Naive thymus-derived CD4-positive, alpha-beta T cell (primary cell): ENCODE results near the gene KIF26A. TPM values are rescaled to one million over a fixed set of nuclear protein-coding genes. Genes with fewer than 3 reads are reported as not detected.

Experiments
- ATAC-seq: fragments of 150-1000 bp; cut with Tn5 transposase; 2 replicates; pipeline ENCODE4 v1.10.0; 2021; ENCODE audit warnings: mild to moderate bottlenecking, moderate library complexity
- CTCF ChIA-PET: fragments of 350-600 bp; sonication (Branson Sonifier 250); formaldehyde crosslinking; loops from one replicate; lab custom pipeline; 2021; ENCODE audit warnings: antibody characterized with exemption; lab: Charles Lee
- POLR2A ChIA-PET: fragments of 350-600 bp; sonication (Branson Sonifier 250); formaldehyde crosslinking; loops from one replicate; lab custom pipeline; 2021; ENCODE audit warnings: antibody characterized with exemption, inconsistent platforms; lab: Charles Lee
- DNase-seq, 9 donors: peaks; one replicate each; pipeline versions ENCODE4 v3.0.0 to v3.0.0-alpha.2; 2020 to 2022; ENCODE audit warnings: mixed read lengths in 1 of 9
- H3K27ac ChIP-seq: one replicate; pipeline ENCODE4 v1.7.0; 2013; ENCODE audit warnings: mild to moderate bottlenecking, low read depth, low read length, moderate library complexity
- H3K27me3 ChIP-seq, 2 donors: one replicate each; pipeline ENCODE4 v1.7.0; 2013; ENCODE audit warnings: low read length in 2 of 2, mild to moderate bottlenecking in 2 of 2, moderate library complexity in 2 of 2; ENCODE audit not compliant: control insufficient read depth in 2 of 2, insufficient read depth in 2 of 2
- H3K36me3 ChIP-seq, 3 experiments: 1 replicate in 2 of 3; 2 replicates in 1 of 3; pipeline ENCODE4 v1.7.0; 2013; ENCODE audit warnings: low read length in 3 of 3, mild to moderate bottlenecking in 3 of 3, moderate library complexity in 1 of 3; ENCODE audit not compliant: insufficient read depth in 3 of 3, control insufficient read depth in 2 of 3
- H3K4me1 ChIP-seq, 2 donors: one replicate each; pipeline ENCODE4 v1.7.0; 2013; ENCODE audit warnings: low read length in 2 of 2, mild to moderate bottlenecking in 2 of 2, moderate library complexity in 1 of 2; ENCODE audit not compliant: control insufficient read depth in 2 of 2, insufficient read depth in 2 of 2
- H3K4me3 ChIP-seq: 2 replicates; pipeline ENCODE4 v1.7.0; 2013; ENCODE audit warnings: mild to moderate bottlenecking, low read length
- H3K9me3 ChIP-seq, 3 experiments: 1 replicate in 2 of 3; 2 replicates in 1 of 3; pipeline ENCODE4 v1.7.0; 2013; ENCODE audit warnings: low read length in 3 of 3; ENCODE audit not compliant: control insufficient read depth in 2 of 3
- H3K27ac Mint-ChIP-seq, 9 donors: one replicate each; pipeline ENCODE4 v1.8.0; 2020 to 2022; ENCODE audit warnings: mixed read lengths in 9 of 9, mild to moderate bottlenecking in 8 of 9, moderate library complexity in 5 of 9, inconsistent platforms in 2 of 9
- H3K27me3 Mint-ChIP-seq, 5 donors: one replicate each; pipeline ENCODE4 v1.8.0; 2021 to 2022; ENCODE audit warnings: mixed read lengths in 5 of 5, mild to moderate bottlenecking in 1 of 5
- H3K36me3 Mint-ChIP-seq, 5 donors: one replicate each; pipeline ENCODE4 v1.8.0; 2020 to 2022; ENCODE audit warnings: mixed read lengths in 5 of 5, mild to moderate bottlenecking in 3 of 5, inconsistent platforms in 1 of 5
- H3K4me1 Mint-ChIP-seq, 7 donors: one replicate each; pipeline ENCODE4 v1.8.0; 2020 to 2022; ENCODE audit warnings: mixed read lengths in 7 of 7, mild to moderate bottlenecking in 3 of 7, inconsistent platforms in 1 of 7
- H3K4me3 Mint-ChIP-seq, 10 donors: one replicate each; pipeline ENCODE4 v1.8.0; 2020 to 2022; ENCODE audit warnings: mild to moderate bottlenecking in 10 of 10, mixed read lengths in 10 of 10, moderate library complexity in 6 of 10, inconsistent platforms in 2 of 10
- H3K9me3 Mint-ChIP-seq, 11 donors: one replicate each; pipeline ENCODE4 v1.8.0; 2020 to 2022; ENCODE audit warnings: mixed read lengths in 11 of 11, mild to moderate bottlenecking in 4 of 11, inconsistent platforms in 1 of 11, moderate library complexity in 1 of 11
- intact Hi-C, 2 donors: fragments of 100-400 bp; cut with micrococcal nuclease; formaldehyde crosslinking; loops; one replicate each; pipeline ENCODE4 v1.15.1; 2023
- polyA plus RNA-seq, 2 donors: library from polyadenylated mRNA; unstranded; fragments of 300-500 nt; fragmentation: Illumina TruSeq; gene quantifications; one replicate each; pipeline ENCODE4 v1.2.3, GENCODE V29; 2021
- total RNA-seq, 6 experiments: library from RNA in 5 of 6; stranded (reverse) in 5 of 6; gene quantifications; 1 replicate in 5 of 6; 2 replicates in 1 of 6; pipeline ENCODE4 v1.2.3 and lab custom pipeline; 2021 to 2026

Gene KIF26A
- total and polyA plus RNA-seq, 7 experiments from 2014 or later = 0.13 to 0.53 (median 0.17) TPM; not detected in 4

- CTCF ChIA-PET = no interaction called here
- no peaks in the 10 kb centered on the region for H3K9me3 Mint-ChIP-seq
- no peak overlapping the region for H3K4me3 Mint-ChIP-seq
- intact Hi-C loops = no loop called here
- Histone ChIP-seq H3K36me3 (no peaks in the 10 kb centered on the region), H3K4me1 (no peaks in the 10 kb centered on the region), H3K4me3 (no peak overlapping the region), H3K27ac (no peak overlapping the region), H3K27me3 (no peaks in the 10 kb centered on the region), H3K9me3 (no peaks in the 10 kb centered on the region)
- H3K27me3 Mint-ChIP-seq = no peaks in the 10 kb centered on the region
- no peaks in the 10 kb centered on the region for H3K4me1 Mint-ChIP-seq
- POLR2A ChIA-PET = no interaction called here
- ATAC-seq (no peak), DNase-seq (no peak)
- no peak overlapping the region for H3K27ac Mint-ChIP-seq
- no peaks in the 10 kb centered on the region for H3K36me3 Mint-ChIP-seq
These were observed 33.5 kb downstream of the KIF26A start for GRCh38 chr14:104171895-104172294.

- H3K4me1 Mint-ChIP-seq = no peaks in the 10 kb centered on the region
- Histone ChIP-seq H3K4me3 (no peak overlapping the region), H3K4me1 (no peaks in the 10 kb centered on the region), H3K36me3 (no peaks in the 10 kb centered on the region), H3K9me3 (no peaks in the 10 kb centered on the region), H3K27ac (no peak overlapping the region), H3K27me3 (no peaks in the 10 kb centered on the region)
- ChIA-PET CTCF (no interaction called here), POLR2A (no interaction called here)
- DNase-seq (no peak), ATAC-seq (no peak)
- H3K27ac Mint-ChIP-seq = no peak overlapping the region
- H3K4me3 Mint-ChIP-seq = no peak overlapping the region
- no peaks in the 10 kb centered on the region for H3K36me3 Mint-ChIP-seq
- intact Hi-C loops = no loop called here
- no peaks in the 10 kb centered on the region for H3K9me3 Mint-ChIP-seq
- no peaks in the 10 kb centered on the region for H3K27me3 Mint-ChIP-seq
These were observed 34.0 kb downstream of the KIF26A start for GRCh38 chr14:104172349-104172748.

GRCh38 chr14:104172880-104173279 lies 34.5 kb downstream of the KIF26A start:
- H3K9me3 ChIP-seq = no peaks in the 10 kb centered on the region
- no peak for DNase-seq
- no peaks in the 10 kb centered on the region for H3K4me1 Mint-ChIP-seq
- H3K4me3 Mint-ChIP-seq = no peak overlapping the region
- ChIA-PET CTCF (no interaction called here), POLR2A (no interaction called here)
- no peak overlapping the region for H3K27ac ChIP-seq
- no peak overlapping the region for H3K27ac Mint-ChIP-seq
- H3K27me3 ChIP-seq = no peaks in the 10 kb centered on the region
- intact Hi-C loops = no loop called here
- H3K36me3 ChIP-seq = no peaks in the 10 kb centered on the region
- H3K4me1 ChIP-seq = no peaks in the 10 kb centered on the region
- H3K9me3 Mint-ChIP-seq = no peaks in the 10 kb centered on the region
- no peaks in the 10 kb centered on the region for H3K36me3 Mint-ChIP-seq
- H3K27me3 Mint-ChIP-seq = no peaks in the 10 kb centered on the region
- no peak overlapping the region for H3K4me3 ChIP-seq
- no peak for ATAC-seq

- Mint-ChIP-seq H3K36me3 (no peaks in the 10 kb centered on the region), H3K27me3 (no peaks in the 10 kb centered on the region), H3K4me3 (no peak overlapping the region), H3K9me3 (no peaks in the 10 kb centered on the region), H3K27ac (no peak overlapping the region), H3K4me1 (no peaks in the 10 kb centered on the region)
- Histone ChIP-seq H3K36me3 (no peaks in the 10 kb centered on the region), H3K4me3 (no peak overlapping the region), H3K27ac (no peak overlapping the region), H3K27me3 (no peaks in the 10 kb centered on the region), H3K9me3 (no peaks in the 10 kb centered on the region), H3K4me1 (no peaks in the 10 kb centered on the region)
- POLR2A ChIA-PET = no interaction called here
- intact Hi-C loops = no loop called here
- DNase-seq (no peak), ATAC-seq (no peak)
- CTCF ChIA-PET = no interaction called here
These were observed 35.7 kb downstream of the KIF26A start for GRCh38 chr14:104174051-104174450.

GRCh38 chr14:104175041-104175440 lies 36.7 kb downstream of the KIF26A start:
- Mint-ChIP-seq H3K4me3 (no peak overlapping the region), H3K36me3 (no peaks in the 10 kb centered on the region), H3K4me1 (no peaks in the 10 kb centered on the region), H3K27ac (no peak overlapping the region), H3K9me3 (no peaks in the 10 kb centered on the region), H3K27me3 (no peaks in the 10 kb centered on the region)
- DNase-seq (no peak), ATAC-seq (no peak)
- no peak overlapping the region for H3K27ac ChIP-seq
- H3K4me3 ChIP-seq = no peak overlapping the region
- no peaks in the 10 kb centered on the region for H3K4me1 ChIP-seq
- POLR2A ChIA-PET = no interaction called here
- H3K9me3 ChIP-seq = no peaks in the 10 kb centered on the region
- CTCF ChIA-PET = no interaction called here
- intact Hi-C loops = no loop called here
- H3K27me3 ChIP-seq = no peaks in the 10 kb centered on the region
- H3K36me3 ChIP-seq = no peaks in the 10 kb centered on the region

- Mint-ChIP-seq H3K4me3 (no peak overlapping the region), H3K4me1 (no peaks in the 10 kb centered on the region), H3K27me3 (no peaks in the 10 kb centered on the region), H3K9me3 (no peaks in the 10 kb centered on the region), H3K36me3 (no peaks in the 10 kb centered on the region), H3K27ac (no peak overlapping the region)
- H3K4me1 ChIP-seq = no peaks in the 10 kb centered on the region
- H3K9me3 ChIP-seq = no peaks in the 10 kb centered on the region
- H3K4me3 ChIP-seq = no peak overlapping the region
- intact Hi-C loops = no loop called here
- ChIA-PET CTCF (no interaction called here), POLR2A (no interaction called here)
- DNase-seq = no peak
- H3K36me3 ChIP-seq = no peaks in the 10 kb centered on the region
- no peak for ATAC-seq
- no peaks in the 10 kb centered on the region for H3K27me3 ChIP-seq
- no peak overlapping the region for H3K27ac ChIP-seq
These were observed 37.4 kb downstream of the KIF26A start for GRCh38 chr14:104175811-104176210.

- no peaks in the 10 kb centered on the region for H3K9me3 ChIP-seq
- no peaks in the 10 kb centered on the region for H3K4me1 ChIP-seq
- no peak overlapping the region for H3K4me3 Mint-ChIP-seq
- no peak overlapping the region for H3K27ac Mint-ChIP-seq
- no peak overlapping the region for H3K27ac ChIP-seq
- no peaks in the 10 kb centered on the region for H3K27me3 ChIP-seq
- H3K27me3 Mint-ChIP-seq = no peaks in the 10 kb centered on the region
- no peaks in the 10 kb centered on the region for H3K36me3 Mint-ChIP-seq
- no peaks in the 10 kb centered on the region for H3K4me1 Mint-ChIP-seq
- ChIA-PET POLR2A (no interaction called here), CTCF (no interaction called here)
- H3K9me3 Mint-ChIP-seq = no peaks in the 10 kb centered on the region
- DNase-seq (no peak), ATAC-seq (no peak)
- H3K4me3 ChIP-seq = no peak overlapping the region
- H3K36me3 ChIP-seq = no peaks in the 10 kb centered on the region
- intact Hi-C loops = no loop called here
These were observed 38.2 kb downstream of the KIF26A start for GRCh38 chr14:104176611-104177010.
